Astrocyte (in vitro differentiated cells and primary cell): ENCODE results near the gene MN1. TPM values are rescaled to one million over a fixed set of nuclear protein-coding genes. Genes with fewer than 3 reads are reported as not detected.

Experiments used
- DNase-seq: peaks from one replicate; pipeline ENCODE4 v3.0.0-alpha.2; 2010; ENCODE audit warnings: low read depth
- FAIRE-seq: peaks from 2 replicates; lab custom pipeline; 2011; peaks lifted over from hg19 to GRCh38; lab: Jason Lieb, UNC
- H2AFZ ChIP-seq: 2 replicates; pipeline ENCODE4 v1.6.0; 2012; ENCODE audit warnings: low read depth, low read length, inconsistent platforms
- H3K27ac ChIP-seq: 2 replicates; pipeline ENCODE4 v1.5.1; 2011; ENCODE audit warnings: low read depth, low read length, inconsistent platforms
- H3K27me3 ChIP-seq: 2 replicates; pipeline ENCODE4 v1.6.0; 2011; ENCODE audit warnings: low read length, inconsistent platforms; ENCODE audit not compliant: insufficient read depth
- H3K36me3 ChIP-seq: 2 replicates; pipeline ENCODE4 v1.5.1; 2011; ENCODE audit warnings: low read length, inconsistent platforms; ENCODE audit not compliant: insufficient read depth
- H3K4me1 ChIP-seq: 2 replicates; pipeline ENCODE4 v1.5.1; 2011; ENCODE audit warnings: low read length, inconsistent platforms; ENCODE audit not compliant: insufficient read depth
- H3K4me2 ChIP-seq: 2 replicates; pipeline ENCODE4 v1.6.0; 2012; ENCODE audit warnings: low read length, inconsistent platforms
- H3K4me3 ChIP-seq: 2 replicates; pipeline ENCODE4 v1.5.1; 2011; ENCODE audit warnings: low read depth, mild to moderate bottlenecking, low read length, inconsistent platforms; ENCODE audit not compliant: insufficient read depth
- H3K79me2 ChIP-seq: 2 replicates; pipeline ENCODE4 v1.6.0; 2012; ENCODE audit warnings: mild to moderate bottlenecking, low read length, inconsistent platforms; ENCODE audit not compliant: insufficient read depth
- H3K9ac ChIP-seq: 2 replicates; pipeline ENCODE4 v1.6.0; 2012; ENCODE audit warnings: mild to moderate bottlenecking, low read length, inconsistent platforms
- H3K9me3 ChIP-seq: 2 replicates; pipeline ENCODE4 v1.5.1; 2012; ENCODE audit warnings: low read depth, mild to moderate bottlenecking, low read length, inconsistent platforms; ENCODE audit not compliant: insufficient read depth
- H4K20me1 ChIP-seq: 2 replicates; pipeline ENCODE4 v1.6.0; 2012; ENCODE audit warnings: low read length, inconsistent platforms; ENCODE audit not compliant: insufficient read depth
- H3K27ac Mint-ChIP-seq: one replicate; pipeline ENCODE4 v1.8.0; 2021; ENCODE audit warnings: mild to moderate bottlenecking, mixed read lengths; ENCODE audit not compliant: unreplicated experiment
- H3K27me3 Mint-ChIP-seq: one replicate; pipeline ENCODE4 v1.8.0; 2021; ENCODE audit warnings: low read depth, mixed read lengths; ENCODE audit not compliant: unreplicated experiment
- H3K36me3 Mint-ChIP-seq: one replicate; pipeline ENCODE4 v1.8.0; 2021; ENCODE audit warnings: low read depth, mixed read lengths; ENCODE audit not compliant: unreplicated experiment
- H3K4me1 Mint-ChIP-seq: one replicate; pipeline ENCODE4 v1.8.0; 2021; ENCODE audit warnings: low read depth, mixed read lengths; ENCODE audit not compliant: unreplicated experiment
- H3K4me3 Mint-ChIP-seq: one replicate; pipeline ENCODE4 v1.8.0; 2021; ENCODE audit warnings: mild to moderate bottlenecking, moderate library complexity, mixed read lengths; ENCODE audit not compliant: unreplicated experiment
- H3K9me3 Mint-ChIP-seq: one replicate; pipeline ENCODE4 v1.8.0; 2021; ENCODE audit warnings: mild to moderate bottlenecking, mixed read lengths; ENCODE audit not compliant: unreplicated experiment
- EZH2 ChIP-seq: IDR thresholded peaks from 2 replicates; pipeline ENCODE4 v1.6.1; 2012; ENCODE audit warnings: mild to moderate bottlenecking, low read length, inconsistent platforms; ENCODE audit not compliant: insufficient read depth
- total RNA-seq: library from RNA; stranded (reverse); gene quantifications from 2 replicates; pipeline ENCODE4 v1.2.1, GENCODE V29; 2021
- TF ChIP-seq, protein P1 (sequence below): IDR thresholded peaks from 2 replicates; pipeline ENCODE4 v1.5.1; 2011; ENCODE audit warnings: low read depth, mild to moderate bottlenecking, inconsistent platforms, low read length, moderate library complexity; ENCODE audit not compliant: insufficient read depth

Gene MN1
- total RNA-seq, 1 donor from 2014 or later: 98.6 TPM

DNA sequence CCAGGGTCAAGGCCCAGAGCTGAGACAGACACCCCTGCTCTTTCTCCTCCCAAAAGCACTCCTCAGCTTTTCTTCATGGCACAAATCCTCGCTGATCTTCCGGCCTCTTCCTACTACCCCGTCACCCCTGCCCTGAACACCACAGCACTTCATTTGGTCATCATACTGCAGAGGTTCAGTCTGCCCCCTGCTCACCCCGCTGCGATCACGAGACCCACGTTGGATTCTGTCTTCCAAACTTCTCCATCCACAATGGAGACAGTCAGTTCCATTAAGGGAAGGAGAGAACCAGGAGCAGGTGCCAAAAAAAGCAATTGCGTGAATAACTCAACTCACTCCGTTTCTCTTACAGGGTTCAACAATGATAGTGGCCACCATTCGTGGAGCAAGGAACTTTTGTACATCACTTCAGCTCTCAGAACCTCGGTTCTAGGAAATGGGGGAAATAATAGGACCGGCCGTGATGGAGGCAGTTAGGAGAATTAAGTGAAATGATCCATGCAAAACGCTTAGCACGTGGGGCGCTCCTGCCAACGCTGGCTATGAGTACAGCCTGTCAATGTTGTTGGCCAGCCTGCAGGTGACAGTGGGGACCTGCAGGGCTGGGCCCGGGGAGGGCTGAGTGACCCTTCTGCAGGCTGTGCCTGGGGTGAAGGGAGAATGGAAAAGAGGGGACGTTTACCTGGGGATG, 45.9 kb downstream of the MN1 start:
- Mint-ChIP-seq H3K36me3 (peaks cover 34% of the 10 kb centered on the region), H3K4me1 (peaks cover 47% of the 10 kb centered on the region), H3K9me3 (no peaks in the 10 kb centered on the region), H3K4me3 (no peak overlapping the region), H3K27me3 (no peaks in the 10 kb centered on the region), H3K27ac (peak overlapping the region; percentile 66)
- Histone ChIP-seq H3K9me3 (no peaks in the 10 kb centered on the region), H3K4me3 (no peak overlapping the region), H3K27ac (no peak overlapping the region), H3K79me2 (peaks cover 95% of the 10 kb centered on the region), H3K36me3 (peaks cover 7% of the 10 kb centered on the region), H4K20me1 (peaks cover 99% of the 10 kb centered on the region), H3K4me2 (no peak overlapping the region), H3K4me1 (peaks cover 32% of the 10 kb centered on the region), H3K9ac (no peak overlapping the region), H2AFZ (no peak overlapping the region), H3K27me3 (no peaks in the 10 kb centered on the region)
- FAIRE-seq (no peak), DNase-seq (no peak)
- no peak for TF ChIP-seq EZH2
- TF ChIP-seq, protein P1, sequence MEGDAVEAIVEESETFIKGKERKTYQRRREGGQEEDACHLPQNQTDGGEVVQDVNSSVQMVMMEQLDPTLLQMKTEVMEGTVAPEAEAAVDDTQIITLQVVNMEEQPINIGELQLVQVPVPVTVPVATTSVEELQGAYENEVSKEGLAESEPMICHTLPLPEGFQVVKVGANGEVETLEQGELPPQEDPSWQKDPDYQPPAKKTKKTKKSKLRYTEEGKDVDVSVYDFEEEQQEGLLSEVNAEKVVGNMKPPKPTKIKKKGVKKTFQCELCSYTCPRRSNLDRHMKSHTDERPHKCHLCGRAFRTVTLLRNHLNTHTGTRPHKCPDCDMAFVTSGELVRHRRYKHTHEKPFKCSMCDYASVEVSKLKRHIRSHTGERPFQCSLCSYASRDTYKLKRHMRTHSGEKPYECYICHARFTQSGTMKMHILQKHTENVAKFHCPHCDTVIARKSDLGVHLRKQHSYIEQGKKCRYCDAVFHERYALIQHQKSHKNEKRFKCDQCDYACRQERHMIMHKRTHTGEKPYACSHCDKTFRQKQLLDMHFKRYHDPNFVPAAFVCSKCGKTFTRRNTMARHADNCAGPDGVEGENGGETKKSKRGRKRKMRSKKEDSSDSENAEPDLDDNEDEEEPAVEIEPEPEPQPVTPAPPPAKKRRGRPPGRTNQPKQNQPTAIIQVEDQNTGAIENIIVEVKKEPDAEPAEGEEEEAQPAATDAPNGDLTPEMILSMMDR: no peak

DNA sequence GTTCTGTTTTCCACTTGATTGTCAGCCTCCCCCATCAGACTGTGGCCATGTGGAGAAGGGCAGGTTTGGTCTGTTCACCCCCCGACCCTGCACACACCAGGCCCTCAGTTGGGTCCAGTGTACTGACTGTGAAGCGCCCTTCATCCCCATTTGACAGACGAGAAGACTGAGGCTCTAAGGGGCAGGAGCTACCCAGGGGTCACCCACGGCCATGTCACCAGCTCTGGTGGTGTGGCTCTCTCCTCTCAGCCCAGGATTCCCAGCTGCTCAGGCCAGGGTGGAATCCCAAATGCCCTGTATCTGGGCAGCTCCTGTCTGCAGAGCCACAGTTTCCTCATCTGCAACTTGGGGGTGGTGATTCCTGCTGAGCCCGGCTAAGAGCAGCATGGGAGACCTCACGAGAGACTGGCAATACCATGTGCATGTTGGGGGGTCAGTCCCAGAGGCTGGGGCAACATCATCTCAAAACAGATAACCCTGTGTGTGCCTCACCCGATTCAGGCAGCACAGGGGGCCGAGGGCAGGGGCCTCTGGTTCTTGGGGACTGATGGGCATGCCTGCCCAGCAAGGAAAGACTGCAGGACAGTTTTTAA, 46.6 kb downstream of the MN1 start:
- H3K9me3 Mint-ChIP-seq: no peaks in the 10 kb centered on the region
- H3K4me2 ChIP-seq: peak overlapping the region; percentile 2
- peaks cover 91% of the 10 kb centered on the region for H3K79me2 ChIP-seq
- H3K27me3 Mint-ChIP-seq: no peaks in the 10 kb centered on the region
- DNase-seq (no peak), FAIRE-seq (no peak)
- no peak overlapping the region for H3K27ac ChIP-seq
- H3K36me3 Mint-ChIP-seq: peaks cover 33% of the 10 kb centered on the region
- TF ChIP-seq EZH2: no peak
- TF ChIP-seq, protein P1: no peak
- H3K27me3 ChIP-seq: no peaks in the 10 kb centered on the region
- no peak overlapping the region for H3K4me3 Mint-ChIP-seq
- H3K4me1 ChIP-seq: peaks cover 38% of the 10 kb centered on the region
- H3K9me3 ChIP-seq: no peaks in the 10 kb centered on the region
- peaks cover 100% of the 10 kb centered on the region for H4K20me1 ChIP-seq
- H2AFZ ChIP-seq: no peak overlapping the region
- no peak overlapping the region for H3K27ac Mint-ChIP-seq
- H3K4me1 Mint-ChIP-seq: peaks cover 53% of the 10 kb centered on the region
- no peak overlapping the region for H3K4me3 ChIP-seq
- peaks cover 13% of the 10 kb centered on the region for H3K36me3 ChIP-seq
- no peak overlapping the region for H3K9ac ChIP-seq
